Right ventricle myocardium inferior (tissue), 1 donor: ENCODE measurements around the gene MPP3. TPM values are rescaled to one million over a fixed set of nuclear protein-coding genes. Genes with fewer than 3 reads are reported as not detected.
A peak's percentile ranks its signal among the peaks of the same experiment; 100 is the strongest.
"Not testable (repeated sequence)": the region's sequence is repeated elsewhere in the genome, so short reads cannot be mapped to it uniquely, and the experiment has no call there.

Source experiments
- ATAC-seq: fragments of 200-7000 bp; cut with Tn5 transposase; one replicate; pipeline ENCODE4 v1.9.1; 2020; ENCODE audit warnings: mild to moderate bottlenecking, moderate library complexity
- DNase-seq: peaks from one replicate; pipeline ENCODE4 v3.0.0; 2021; ENCODE audit errors: missing footprints
- intact Hi-C: fragments of 100-400 bp; cut with DNase I; formaldehyde crosslinking; loops from one replicate; pipeline ENCODE4 v1.11.0; 2022
- total RNA-seq: library from RNA; stranded (reverse); fragmentation: NEBNext Ultra II Directional; extraction: Animal tissue kit (Norgen Biotek cat#: 25700); gene quantifications from one replicate; pipeline ENCODE4 v1.2.1, GENCODE V29; 2021
- donor health status: DM: no; HTN: yes; CAD: no; lungs with severe emphysema.

Gene MPP3
- total RNA-seq, 1 donor from 2014 or later = 43.0 TPM

GRCh38 chr17:43842091-43842974 lies 9.4 kb upstream of the MPP3 start:
- intact Hi-C loops = loop anchor here (10.0 kb wide), 1 partner anchor 148 kb away; no protein-coding TSS in a partner anchor
- not testable (repeated sequence) for DNase-seq, ATAC-seq

GRCh38 chr17:43841282-43841681 lies 8.3 kb upstream of the MPP3 start:
- intact Hi-C loops = loop anchor here (10.0 kb wide), 1 partner anchor 146 kb away; no protein-coding TSS in a partner anchor
- ATAC-seq = no peak
- no peak for DNase-seq

- peak; percentile 63 for ATAC-seq
- intact Hi-C loops = loop anchor here (10.0 kb wide), 1 partner anchor 146 kb away; no protein-coding TSS in a partner anchor
Measured at GRCh38 chr17:43840814-43841213, 7.9 kb upstream of the MPP3 start.

GRCh38 chr17:43839670-43840108 lies 6.7 kb upstream of the MPP3 start:
- intact Hi-C loops = loop anchor here (10.0 kb wide), 1 partner anchor 145 kb away; no protein-coding TSS in a partner anchor
- DNase-seq = no peak
- peak; percentile 27 for ATAC-seq

More at GRCh38 chr17:43840814-43841213, 7.9 kb upstream of the MPP3 start:
- DNase-seq = peak; percentile 5

- DNase-seq (no peak), ATAC-seq (no peak)
- intact Hi-C loops = loop anchor here (5.0 kb wide), 1 partner anchor 57 kb away; the partner anchor contains the start of gene DUSP3
Measured at GRCh38 chr17:43834106-43834505, 1.2 kb upstream of the MPP3 start.

GRCh38 chr17:43832168-43832975 lies 574 bp downstream of the MPP3 start:
- intact Hi-C loops = loop anchor here (5.0 kb wide), 1 partner anchor 55 kb away; the partner anchor contains the start of gene DUSP3
- ATAC-seq (peak; percentile 55), DNase-seq (peak; percentile 77)

GRCh38 chr17:43831633-43832032 lies 1.3 kb downstream of the MPP3 start:
- DNase-seq (peak; percentile 83), ATAC-seq (peak; percentile 80)
- intact Hi-C loops = loop anchor here (5.0 kb wide), 1 partner anchor 54 kb away; the partner anchor contains the start of gene DUSP3

GRCh38 chr17:43830510-43831140 lies 2.3 kb downstream of the MPP3 start:
- intact Hi-C loops = loop anchor here (5.0 kb wide), 1 partner anchor 53 kb away; the partner anchor contains the start of gene DUSP3
- DNase-seq = no peak
- ATAC-seq = no peak

- no peak for DNase-seq
- intact Hi-C loops = loop anchor here (5.0 kb wide), 1 partner anchor 52 kb away; the partner anchor contains the start of gene DUSP3
- ATAC-seq = no peak
Measured at GRCh38 chr17:43829738-43830137, 3.2 kb downstream of the MPP3 start.

GRCh38 chr17:43827596-43827995 lies 5.3 kb downstream of the MPP3 start:
- no peak for ATAC-seq
- intact Hi-C loops = no loop called here
- no peak for DNase-seq

- ATAC-seq (no peak), DNase-seq (no peak)
- intact Hi-C loops = no loop called here
Measured at GRCh38 chr17:43826206-43826605, 6.7 kb downstream of the MPP3 start.

GRCh38 chr17:43825567-43825966 lies 7.4 kb downstream of the MPP3 start:
- intact Hi-C loops = no loop called here
- ATAC-seq (no peak), DNase-seq (no peak)

- intact Hi-C loops = no loop called here
- ATAC-seq (peak; percentile 77), DNase-seq (peak; percentile 78)
Measured at GRCh38 chr17:43823350-43824084, 9.4 kb downstream of the MPP3 start.

GRCh38 chr17:43822570-43823190 lies 10.3 kb downstream of the MPP3 start:
- DNase-seq (no peak), ATAC-seq (peak; percentile 19)
- intact Hi-C loops = no loop called here

- ATAC-seq (no peak), DNase-seq (no peak)
- intact Hi-C loops = no loop called here
Measured at GRCh38 chr17:43820759-43821158, 12.2 kb downstream of the MPP3 start.

GRCh38 chr17:43818966-43819365 lies 14.0 kb downstream of the MPP3 start:
- peak; percentile 46 for DNase-seq
- intact Hi-C loops = no loop called here
- ATAC-seq = no peak

GRCh38 chr17:43817826-43818225 lies 15.1 kb downstream of the MPP3 start:
- intact Hi-C loops = no loop called here
- ATAC-seq (no peak), DNase-seq (no peak)
